ENCODE measurements around the gene NT5C3A. TPM values are rescaled to one million over a fixed set of nuclear protein-coding genes. Genes with fewer than 3 reads are reported as not detected.

Gene NT5C3A
- total and polyA plus RNA-seq, 9 of the 15 experiments (the other 6 are each of a cell fraction or from before 2014, with no cell fraction given), result 18.6 to 60.1 (median 40.0) TPM

- TF ChIP-seq CTCFL (IDR thresholded peaks at IDR 0.05; ENCODE audit: borderline replicate concordance, insufficient read depth, low read depth, low read length, poor library complexity, severe bottlenecking) (peak; percentile 15), TFE3 (CRISPR knock-in tag; IDR thresholded peaks at IDR 0.05) (peak; percentile 85), ERF (CRISPR knock-in tag; IDR thresholded peaks at IDR 0.05) (no peak), NCOA4 (IDR thresholded peaks at IDR 0.05; ENCODE audit: partially characterized antibody) (no peak), KLF16 (IDR thresholded peaks at IDR 0.05) (no peak), RB1 (IDR thresholded peaks at IDR 0.05; ENCODE audit: low read depth) (0 out of 2 replicates have a peak, but pooled peaks have one; percentile 9), MXD1 (CRISPR knock-in tag; IDR thresholded peaks at IDR 0.05; ENCODE audit: borderline replicate concordance, poor library complexity, severe bottlenecking) (no peak), TEAD4 (IDR thresholded peaks at IDR 0.05; ENCODE audit: low read length) (peak; percentile 51; the same call in 1 of the 2 replicates), TEAD4 (CRISPR knock-in tag; IDR thresholded peaks at IDR 0.05; ENCODE audit: borderline replicate concordance) (no peak)
Measured at GRCh38 chr7:33107136-33108066, 44.8 kb upstream of the NT5C3A start (continued).
